HG03439 (cell line): ENCODE data around the gene SCFD2.

Experiments
- ATAC-seq: cut with Tn5 transposase; IDR thresholded peaks from one replicate; pipeline ENCODE4 v1.9.1; 2021; ENCODE audit warnings: mild to moderate bottlenecking, moderate library complexity; ENCODE audit not compliant: unreplicated experiment

Gene SCFD2

GRCh38 chr4:52894443-52894842, 471.4 kb downstream of the SCFD2 start:
- no peak for ATAC-seq

DNA sequence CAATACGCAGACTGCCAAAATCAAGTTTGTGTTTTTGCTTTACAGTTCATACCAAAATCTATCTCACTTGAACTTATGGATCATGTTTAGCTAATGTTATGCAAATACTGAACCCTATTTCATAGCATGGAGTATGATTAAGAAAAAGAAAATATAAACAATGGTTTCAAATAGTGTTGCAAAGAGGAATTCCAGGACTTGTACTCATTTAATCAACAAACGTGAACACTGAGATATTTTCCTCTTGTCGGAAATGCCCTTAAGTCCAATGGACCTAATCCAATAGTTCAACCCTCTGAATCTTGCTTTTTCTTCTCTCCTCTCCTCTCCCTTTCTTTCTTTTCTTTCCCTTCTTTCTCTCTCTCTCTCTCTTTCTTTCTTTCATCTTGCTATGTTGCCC, 473.0 kb downstream of the SCFD2 start:
- no peak for ATAC-seq

- no peak for ATAC-seq
Measured at GRCh38 chr4:52891743-52892142, 474.1 kb downstream of the SCFD2 start.

DNA sequence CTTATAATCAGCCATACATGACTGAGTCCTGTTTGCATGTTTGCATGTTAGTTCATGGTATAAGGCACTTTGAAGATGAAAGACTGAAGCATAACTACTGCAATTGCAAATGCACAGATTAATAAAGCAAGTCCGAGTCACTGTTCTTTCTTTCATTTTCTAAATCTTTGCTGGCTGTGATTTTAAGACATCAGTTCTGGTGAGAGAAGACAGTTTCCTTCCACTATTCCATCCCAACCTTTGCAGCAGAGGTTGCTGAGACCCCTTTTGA, 475.4 kb downstream of the SCFD2 start:
- no peak for ATAC-seq

- ATAC-seq, result no peak
Measured at GRCh38 chr4:52889778-52890520, 475.9 kb downstream of the SCFD2 start.

- ATAC-seq, result no peak
Measured at GRCh38 chr4:52889354-52889753, 476.5 kb downstream of the SCFD2 start.

GRCh38 chr4:52884994-52885393, 480.9 kb downstream of the SCFD2 start:
- ATAC-seq, result no peak

DNA sequence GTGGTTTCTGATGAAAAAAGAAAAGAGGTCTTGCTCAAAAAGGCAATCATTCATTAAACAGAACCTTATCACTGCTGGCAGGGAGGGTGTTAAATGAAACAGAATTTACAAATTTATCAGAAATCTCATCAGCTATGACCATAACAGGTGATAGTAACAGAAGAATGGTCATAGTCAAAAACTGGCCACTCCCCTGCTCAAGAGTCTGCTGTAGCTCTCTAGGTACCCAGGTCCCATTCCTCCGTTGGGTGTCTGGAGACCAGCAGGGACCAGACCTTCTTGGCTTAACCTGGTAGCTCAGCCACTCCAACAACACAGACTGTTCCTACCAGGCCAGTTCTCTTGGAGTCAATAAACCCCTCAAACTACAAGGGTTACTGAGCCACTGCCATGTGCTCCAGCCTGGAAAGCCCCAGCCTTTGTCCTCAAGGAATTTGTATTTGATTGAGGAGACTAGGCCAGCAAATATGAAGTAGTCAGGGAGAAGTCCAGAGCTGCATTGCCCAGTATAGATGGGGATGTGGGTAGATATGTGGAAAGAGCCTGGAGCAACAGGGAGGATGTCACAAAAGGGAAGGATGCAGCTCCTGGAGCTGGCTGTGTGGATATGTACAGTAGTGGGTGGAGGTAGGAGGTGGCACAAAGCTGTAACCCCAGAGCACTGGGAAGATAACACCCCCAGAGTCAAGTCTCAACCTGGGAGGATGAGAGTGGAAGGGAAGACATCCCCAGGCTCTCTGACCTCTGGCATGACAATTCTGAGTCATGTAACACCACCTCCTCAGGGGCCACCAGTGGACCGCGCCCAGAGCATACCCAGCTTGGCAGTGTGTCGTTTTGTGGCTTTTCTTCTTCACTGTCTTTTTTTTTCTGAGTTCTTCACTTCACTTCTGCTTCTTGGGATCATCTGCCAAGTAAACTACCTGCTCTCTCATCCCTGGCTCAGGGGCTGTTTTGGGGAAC, 481.9 kb downstream of the SCFD2 start:
- no peak for ATAC-seq

GRCh38 chr4:52883183-52883621, 482.7 kb downstream of the SCFD2 start:
- ATAC-seq, result no peak

GRCh38 chr4:52880994-52881393, 484.9 kb downstream of the SCFD2 start:
- ATAC-seq, result no peak

GRCh38 chr4:52879471-52879870, 486.4 kb downstream of the SCFD2 start:
- no peak for ATAC-seq

DNA sequence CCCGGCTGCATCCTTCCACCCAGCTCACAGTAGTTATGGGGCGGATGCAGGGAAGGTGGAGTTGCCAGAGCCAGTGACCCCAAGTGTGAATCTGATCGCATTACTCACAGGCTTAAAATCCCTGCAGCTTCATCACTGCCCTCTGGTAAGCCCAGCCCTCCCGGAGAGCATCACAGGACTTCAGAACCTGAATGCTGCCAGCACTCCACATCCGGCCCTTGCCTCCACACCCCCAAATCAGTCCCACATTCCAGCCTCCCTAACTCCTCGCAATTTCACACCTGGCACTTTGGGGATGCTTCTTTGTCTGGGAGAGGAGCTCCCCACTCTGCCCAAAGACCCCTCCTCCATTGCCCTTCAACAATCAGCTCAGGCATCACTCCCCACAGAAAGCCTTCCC, 488.2 kb downstream of the SCFD2 start:
- ATAC-seq, result no peak

GRCh38 chr4:52877036-52877435, 488.8 kb downstream of the SCFD2 start:
- no peak for ATAC-seq

DNA sequence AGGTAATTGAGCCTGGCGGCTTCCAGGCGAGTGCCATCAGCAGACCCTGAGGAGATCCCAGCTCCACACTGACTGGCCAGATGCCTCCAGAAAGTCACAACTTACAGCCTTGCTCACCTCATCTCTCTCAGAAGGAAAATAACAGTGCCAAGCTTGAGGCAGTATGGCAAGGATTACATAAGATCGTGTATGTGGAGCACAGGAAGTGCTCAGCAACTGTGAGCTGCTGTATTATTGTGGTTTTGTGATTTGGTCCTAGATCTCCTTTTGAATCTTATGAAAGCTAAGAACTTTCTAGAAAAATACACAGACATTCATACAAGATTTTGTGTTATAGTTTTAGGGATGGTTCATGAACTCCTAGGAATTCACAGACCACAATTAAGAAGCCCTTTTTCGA, 489.8 kb downstream of the SCFD2 start:
- ATAC-seq, result no peak

DNA sequence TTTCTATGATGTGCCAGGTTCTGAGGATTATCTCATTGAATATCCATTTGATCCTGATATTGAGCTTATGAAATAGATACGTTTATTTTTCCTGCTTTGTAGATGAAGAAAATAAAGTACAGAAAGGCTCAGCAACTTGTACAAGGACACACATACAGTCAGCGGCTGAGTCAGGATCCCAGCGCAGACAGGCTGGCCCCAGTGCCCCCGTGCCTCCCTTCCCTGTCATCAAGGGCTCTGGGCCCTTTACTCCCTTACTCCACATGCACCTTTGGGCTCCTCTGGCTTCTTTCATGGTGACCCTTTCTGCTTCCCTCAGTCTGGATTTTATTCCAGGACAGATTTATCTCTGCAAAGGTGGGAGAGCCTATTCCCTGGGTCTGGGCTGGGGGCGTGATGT, 490.9 kb downstream of the SCFD2 start:
- ATAC-seq, result no peak

- no peak for ATAC-seq
Measured at GRCh38 chr4:52873861-52874343, 492.0 kb downstream of the SCFD2 start.

GRCh38 chr4:52873191-52873590, 492.7 kb downstream of the SCFD2 start:
- no peak for ATAC-seq

GRCh38 chr4:52870225-52870624, 495.6 kb downstream of the SCFD2 start:
- no peak for ATAC-seq

DNA sequence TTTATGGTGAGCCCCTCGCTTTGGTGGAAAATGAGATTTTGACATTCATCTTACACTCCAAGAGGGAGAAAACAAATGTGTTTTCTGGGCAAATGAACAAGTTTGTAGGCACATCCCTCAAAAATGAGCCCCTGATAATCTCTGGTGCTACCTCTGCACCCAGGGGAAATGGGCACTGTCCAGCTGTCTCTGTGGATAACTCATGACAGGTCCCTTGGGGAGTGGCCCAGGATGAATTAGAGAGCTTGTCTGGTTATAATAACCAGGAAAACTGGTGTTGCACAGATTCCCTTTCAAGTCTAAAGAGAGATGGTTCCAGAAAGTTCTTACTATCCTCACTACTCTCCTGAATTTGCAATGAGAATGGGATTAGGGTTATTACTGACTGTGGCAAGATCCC, 496.2 kb downstream of the SCFD2 start:
- no peak for ATAC-seq

GRCh38 chr4:52869196-52869595, 496.7 kb downstream of the SCFD2 start:
- no peak for ATAC-seq

- no peak for ATAC-seq
Measured at GRCh38 chr4:52868133-52868532, 497.7 kb downstream of the SCFD2 start.

GRCh38 chr4:52867163-52867562, 498.7 kb downstream of the SCFD2 start:
- no peak for ATAC-seq
